Measurements from ENCODE around the gene CYP39A1. TPM values are rescaled to one million over a fixed set of nuclear protein-coding genes. Genes with fewer than 3 reads are reported as not detected.

The CYP39A1 gene
- total and polyA plus RNA-seq, 9 of the 15 experiments (the other 6 are each of a cell fraction or from before 2014, with no cell fraction given): not detected

DNA sequence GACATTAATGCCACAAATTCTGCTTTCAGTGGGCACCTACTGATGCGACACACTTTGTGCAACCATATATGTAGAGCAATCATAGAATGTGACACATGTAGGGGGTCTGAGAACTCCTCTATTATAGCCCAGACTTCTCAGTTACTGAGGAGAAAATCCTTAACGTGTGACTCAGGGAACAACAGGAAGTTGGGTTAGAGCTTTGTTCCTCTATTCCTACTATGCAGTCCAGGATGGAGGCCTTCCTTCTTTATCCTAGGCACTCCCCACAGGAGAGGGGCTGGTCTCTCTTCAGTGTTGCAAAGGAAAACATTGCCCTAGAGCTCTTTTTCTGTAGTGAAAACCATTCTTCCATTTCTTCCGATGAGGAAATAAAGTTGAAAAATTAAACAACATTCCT is 121.7 kb downstream of the CYP39A1 start (continued):
- TF ChIP-seq ELF4 (CRISPR knock-in tag; IDR thresholded peaks at IDR 0.05) (no peak), ZNF584 (CRISPR knock-in tag; IDR thresholded peaks at IDR 0.05; ENCODE audit: low read depth) (no peak), L3MBTL2 (IDR thresholded peaks at IDR 0.05) (no peak), FOXK1 (CRISPR knock-in tag; IDR thresholded peaks at IDR 0.05; ENCODE audit: borderline replicate concordance) (no peak)
- TF ChIP-seq, protein P1, sequence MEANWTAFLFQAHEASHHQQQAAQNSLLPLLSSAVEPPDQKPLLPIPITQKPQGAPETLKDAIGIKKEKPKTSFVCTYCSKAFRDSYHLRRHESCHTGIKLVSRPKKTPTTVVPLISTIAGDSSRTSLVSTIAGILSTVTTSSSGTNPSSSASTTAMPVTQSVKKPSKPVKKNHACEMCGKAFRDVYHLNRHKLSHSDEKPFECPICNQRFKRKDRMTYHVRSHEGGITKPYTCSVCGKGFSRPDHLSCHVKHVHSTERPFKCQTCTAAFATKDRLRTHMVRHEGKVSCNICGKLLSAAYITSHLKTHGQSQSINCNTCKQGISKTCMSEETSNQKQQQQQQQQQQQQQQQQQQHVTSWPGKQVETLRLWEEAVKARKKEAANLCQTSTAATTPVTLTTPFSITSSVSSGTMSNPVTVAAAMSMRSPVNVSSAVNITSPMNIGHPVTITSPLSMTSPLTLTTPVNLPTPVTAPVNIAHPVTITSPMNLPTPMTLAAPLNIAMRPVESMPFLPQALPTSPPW (CRISPR knock-in tag; IDR thresholded peaks at IDR 0.05): no peak

DNA sequence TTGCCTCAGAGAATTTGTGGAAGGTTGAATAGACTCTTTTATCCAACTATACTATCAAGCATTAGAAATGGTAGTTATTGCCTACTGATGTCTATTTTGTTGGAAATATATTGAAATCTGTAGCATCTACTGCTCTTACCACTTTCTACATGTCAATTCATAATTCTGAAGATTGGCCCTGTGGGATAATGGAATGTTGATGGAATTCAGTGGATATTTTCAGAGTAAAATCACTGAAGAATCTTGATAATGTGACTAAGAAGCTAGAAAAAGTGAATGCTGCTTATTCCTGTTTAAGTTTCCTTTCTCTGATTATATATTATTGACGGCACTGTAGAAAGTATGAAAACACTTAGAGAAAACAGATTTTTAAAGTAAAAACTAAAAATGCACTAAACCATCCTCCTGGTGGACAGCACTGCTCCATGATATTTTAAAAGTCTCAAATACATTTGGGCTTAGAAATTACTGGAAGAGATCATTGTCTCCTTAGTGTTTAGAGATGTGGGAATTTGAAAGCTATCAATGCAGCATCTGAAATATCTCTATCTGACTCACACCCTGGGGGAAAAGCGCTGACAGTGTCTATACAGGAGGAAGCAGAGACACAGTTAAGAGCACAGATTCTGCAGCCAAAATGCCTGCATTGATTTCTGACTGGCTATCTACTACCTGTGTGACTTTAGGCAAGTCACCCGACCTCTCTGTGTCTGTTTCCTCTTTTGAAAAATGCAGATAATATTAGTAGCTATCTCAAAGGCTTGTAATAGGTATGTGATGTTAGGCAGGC is 123.5 kb downstream of the CYP39A1 start:
- Histone ChIP-seq H3K9me3 (replicated peaks; ENCODE audit: control insufficient read depth, insufficient read depth, low read depth, low read length) (no peaks in the 10 kb centered on the region), H3K4me2 (ENCODE audit: insufficient read depth, low read length) (no peak overlapping the region), H3K4me3 (no peak overlapping the region), H4K20me1 (replicated peaks; ENCODE audit: control insufficient read depth, insufficient read depth, low read length) (no peaks in the 10 kb centered on the region), H3K9me1 (ENCODE audit: control insufficient read depth, insufficient read depth, low read length) (no peaks in the 10 kb centered on the region), H3K79me2 (ENCODE audit: control insufficient read depth, insufficient read depth, low read length) (no peaks in the 10 kb centered on the region), H3K4me1 (replicated peaks in 1 of 2; ENCODE audit: control insufficient read depth in 2 of 2, insufficient read depth in 2 of 2, low read length in 2 of 2) (no peaks in the 10 kb centered on the region), H3K27me3 (ENCODE audit: control insufficient read depth in 2 of 2, insufficient read depth in 2 of 2, low read length in 2 of 2) (no peaks in the 10 kb centered on the region), H3K9ac (ENCODE audit: insufficient read depth in 1 of 2, low read depth in 2 of 2, low read length in 2 of 2) (no peak overlapping the region), H3K36me3 (ENCODE audit: control insufficient read depth, insufficient read depth, low read length) (no peaks in the 10 kb centered on the region), H3K27ac (ENCODE audit: extremely low read depth, low read depth, low read length) (no peak overlapping the region), H2AFZ (ENCODE audit: low read depth, low read length) (no peak overlapping the region)
- DNase-seq (ENCODE audit: extremely low read depth in 1 of 4, low spot score in 3 of 4) (no peak), FAIRE-seq (no peak), ATAC-seq (no peak)
- ChIA-PET CTCF (ENCODE audit: low intra/inter-chr PET ratio) (no interaction called here), POLR2A (no interaction called here)
- TF ChIP-seq HDGF (IDR thresholded peaks at IDR 0.05): no peak
- in situ Hi-C loops (cut with MboI) (no loop called here), intact Hi-C loops (cut with micrococcal nuclease) (no loop called here)
- WGBS (ENCODE audit: insufficient coverage, low coverage, missing lambda C conversion rate): 0% methylated on average over 3 of the region's 3 CpGs
- BruUV-seq (replicated peaks): no TSS peak

All from K562 (cell line).